Superior temporal gyrus (tissue), 1 donor: ENCODE results near the gene NRXN3.

ENCODE experiments used
- DNase-seq: peaks from one replicate; pipeline ENCODE4 v3.0.0-alpha.2; 2016; ENCODE audit errors: extremely low spot score

NRXN3 gene

GRCh38 chr14:78710963-78711362 lies 540.8 kb downstream of the NRXN3 start:
- no peak for DNase-seq

GRCh38 chr14:78713716-78714115 lies 543.5 kb downstream of the NRXN3 start:
- no peak for DNase-seq

- no peak for DNase-seq
These were observed 544.5 kb downstream of the NRXN3 start for GRCh38 chr14:78714711-78715110.

GRCh38 chr14:78721756-78722480 lies 551.7 kb downstream of the NRXN3 start:
- DNase-seq: no peak

GRCh38 chr14:78725086-78725485 lies 554.9 kb downstream of the NRXN3 start:
- no peak for DNase-seq

- no peak for DNase-seq
These were observed 566.9 kb downstream of the NRXN3 start for GRCh38 chr14:78737116-78737515.

- no peak for DNase-seq
These were observed 567.4 kb downstream of the NRXN3 start for GRCh38 chr14:78737601-78738000.

GRCh38 chr14:78746086-78746595 lies 576.0 kb downstream of the NRXN3 start:
- no peak for DNase-seq

GRCh38 chr14:78747813-78748212 lies 577.6 kb downstream of the NRXN3 start:
- no peak for DNase-seq

GRCh38 chr14:78752518-78753188 lies 582.5 kb downstream of the NRXN3 start:
- DNase-seq: no peak

- no peak for DNase-seq
These were observed 583.9 kb downstream of the NRXN3 start for GRCh38 chr14:78754059-78754458.

GRCh38 chr14:78758333-78758732 lies 588.2 kb downstream of the NRXN3 start:
- DNase-seq: peak; percentile 84

- no peak for DNase-seq
These were observed 592.2 kb downstream of the NRXN3 start for GRCh38 chr14:78762331-78762730.

- DNase-seq: no peak
These were observed 593.6 kb downstream of the NRXN3 start for GRCh38 chr14:78763746-78764145.

GRCh38 chr14:78764240-78764639 lies 594.1 kb downstream of the NRXN3 start:
- DNase-seq: no peak

- DNase-seq: no peak
These were observed 594.5 kb downstream of the NRXN3 start for GRCh38 chr14:78764645-78765044.

GRCh38 chr14:78767436-78767835 lies 597.3 kb downstream of the NRXN3 start:
- no peak for DNase-seq

GRCh38 chr14:78782551-78782950 lies 612.4 kb downstream of the NRXN3 start:
- DNase-seq: no peak

GRCh38 chr14:78785265-78785664 lies 615.1 kb downstream of the NRXN3 start:
- peak; percentile 72 for DNase-seq

- DNase-seq: no peak
These were observed 618.5 kb downstream of the NRXN3 start for GRCh38 chr14:78788467-78789360.

GRCh38 chr14:78790271-78790670 lies 620.1 kb downstream of the NRXN3 start:
- peak; percentile 70 for DNase-seq

GRCh38 chr14:78798757-78799156 lies 628.6 kb downstream of the NRXN3 start:
- DNase-seq: no peak
